Fibroblast of pulmonary artery (primary cell): Measurements from ENCODE around the gene ZNF3.
A peak's percentile ranks its signal among the peaks of the same experiment; 100 is the strongest.

Experiments
- DNase-seq: peaks from one replicate; pipeline ENCODE4 v3.0.0-alpha.2; 2010; ENCODE audit warnings: low read depth
- H3K4me3 ChIP-seq: replicated peaks from 2 replicates; pipeline ENCODE4 v1.5.1; 2011; ENCODE audit warnings: low read depth, mild to moderate bottlenecking, control low read depth, low read length, moderate library complexity
- TF ChIP-seq, protein P1 (sequence below): IDR thresholded peaks from 2 replicates; pipeline ENCODE4 v1.5.1; 2011; ENCODE audit warnings: mild to moderate bottlenecking, control low read depth, low read length, inconsistent platforms; ENCODE audit errors: missing control alignments

Gene ZNF3

DNA sequence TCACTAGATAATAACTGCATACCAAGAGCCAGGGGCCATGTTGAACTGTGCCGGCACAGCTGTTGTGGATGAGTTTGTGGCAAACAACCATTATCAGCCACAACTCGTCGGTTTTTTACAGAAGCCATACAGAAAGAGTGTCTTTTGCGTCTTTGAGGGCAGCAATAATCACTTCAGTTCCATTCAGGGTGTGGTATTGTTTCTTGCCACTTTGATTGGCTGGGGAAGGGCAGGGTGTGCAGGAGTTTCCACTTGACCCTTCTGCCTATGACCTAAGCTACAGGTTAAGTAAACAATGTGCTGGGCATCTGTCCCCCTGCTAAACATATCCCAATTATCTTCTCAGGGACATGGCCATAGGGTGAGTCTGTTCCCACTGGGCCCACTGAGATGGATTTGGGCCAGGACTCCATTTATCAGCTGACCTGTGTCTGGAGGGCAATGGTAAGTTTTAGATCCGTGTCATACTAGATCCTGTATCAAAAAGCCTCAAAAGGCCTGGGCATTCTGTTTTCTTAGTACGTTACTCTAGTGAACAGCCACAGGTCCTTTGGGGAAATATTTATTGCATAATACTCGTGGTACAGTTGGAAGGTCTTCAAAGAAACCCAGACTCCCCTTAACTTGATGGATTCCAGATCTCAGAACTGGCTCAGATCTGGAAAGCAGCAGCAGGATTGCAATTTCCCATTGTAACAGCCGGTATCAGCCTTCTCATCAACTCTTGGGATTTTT is 15.9 kb downstream of the ZNF3 start:
- DNase-seq: peak; percentile 94
- TF ChIP-seq, protein P1, sequence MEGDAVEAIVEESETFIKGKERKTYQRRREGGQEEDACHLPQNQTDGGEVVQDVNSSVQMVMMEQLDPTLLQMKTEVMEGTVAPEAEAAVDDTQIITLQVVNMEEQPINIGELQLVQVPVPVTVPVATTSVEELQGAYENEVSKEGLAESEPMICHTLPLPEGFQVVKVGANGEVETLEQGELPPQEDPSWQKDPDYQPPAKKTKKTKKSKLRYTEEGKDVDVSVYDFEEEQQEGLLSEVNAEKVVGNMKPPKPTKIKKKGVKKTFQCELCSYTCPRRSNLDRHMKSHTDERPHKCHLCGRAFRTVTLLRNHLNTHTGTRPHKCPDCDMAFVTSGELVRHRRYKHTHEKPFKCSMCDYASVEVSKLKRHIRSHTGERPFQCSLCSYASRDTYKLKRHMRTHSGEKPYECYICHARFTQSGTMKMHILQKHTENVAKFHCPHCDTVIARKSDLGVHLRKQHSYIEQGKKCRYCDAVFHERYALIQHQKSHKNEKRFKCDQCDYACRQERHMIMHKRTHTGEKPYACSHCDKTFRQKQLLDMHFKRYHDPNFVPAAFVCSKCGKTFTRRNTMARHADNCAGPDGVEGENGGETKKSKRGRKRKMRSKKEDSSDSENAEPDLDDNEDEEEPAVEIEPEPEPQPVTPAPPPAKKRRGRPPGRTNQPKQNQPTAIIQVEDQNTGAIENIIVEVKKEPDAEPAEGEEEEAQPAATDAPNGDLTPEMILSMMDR: no peak
- no peak overlapping the region for H3K4me3 ChIP-seq

- no peak for DNase-seq
- TF ChIP-seq, protein P1: no peak
- H3K4me3 ChIP-seq: no peak overlapping the region
These were observed 17.4 kb downstream of the ZNF3 start for GRCh38 chr7:100064162-100064561.

GRCh38 chr7:100063376-100063775 is 18.1 kb downstream of the ZNF3 start:
- TF ChIP-seq, protein P1: no peak
- no peak for DNase-seq
- H3K4me3 ChIP-seq: no peak overlapping the region

- TF ChIP-seq, protein P1: no peak
- no peak overlapping the region for H3K4me3 ChIP-seq
- DNase-seq: no peak
These were observed 19.9 kb downstream of the ZNF3 start for GRCh38 chr7:100061518-100062193.

DNA sequence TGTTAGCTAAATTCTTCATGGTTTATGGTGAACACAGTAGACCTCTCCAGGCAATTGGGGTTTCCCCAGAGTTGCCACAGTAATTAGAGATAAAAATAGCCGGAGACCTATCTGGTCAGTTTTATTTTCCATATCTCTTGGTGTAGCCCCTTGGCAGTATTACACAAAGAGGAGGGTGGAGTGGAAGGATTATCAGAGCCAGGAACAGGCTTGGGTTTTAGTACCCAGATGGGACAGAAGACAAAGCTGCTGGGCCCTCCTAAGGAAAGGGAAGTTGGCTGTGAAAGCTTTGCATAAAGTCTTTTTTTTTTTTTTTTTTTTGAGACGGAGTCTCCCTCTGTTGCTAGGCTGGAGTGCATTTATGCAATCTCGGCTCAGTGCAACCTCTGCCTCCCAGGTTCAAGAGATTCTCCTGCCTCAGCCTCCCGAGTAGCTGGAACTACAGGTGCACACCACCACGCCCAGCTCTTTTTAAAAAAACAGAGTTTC is 22.2 kb downstream of the ZNF3 start:
- H3K4me3 ChIP-seq: no peak overlapping the region
- TF ChIP-seq, protein P1: no peak
- no peak for DNase-seq

GRCh38 chr7:100057006-100057405 is 24.5 kb downstream of the ZNF3 start:
- no peak for DNase-seq
- no peak overlapping the region for H3K4me3 ChIP-seq
- TF ChIP-seq, protein P1: no peak

- no peak overlapping the region for H3K4me3 ChIP-seq
- peak; percentile 67 for DNase-seq
- TF ChIP-seq, protein P1: peak; percentile 6
These were observed 28.3 kb downstream of the ZNF3 start for GRCh38 chr7:100053215-100053614.
